Measurements from ENCODE around the gene BTBD9.

GRCh38 chr6:38531134-38531533 lies 108.6 kb downstream of the BTBD9 start:
- no peak for TF ChIP-seq CTCF (conservative IDR thresholded peaks at IDR 0.05)
- no peak for TF ChIP-seq EZH2 (IDR thresholded peaks at IDR 0.05; ENCODE audit: low read depth)

Measured in PC-9 (cell line).